RWPE1 (cell line): ENCODE results near the gene RCN2.
A peak's percentile ranks its signal among the peaks of the same experiment; 100 is the strongest.

Source experiments
- CTCF ChIA-PET: fragments of 350-600 bp; sonication (Branson Sonifier 250); formaldehyde crosslinking; extraction: SDS; loops from one replicate; lab custom pipeline; 2021; lab: Yijun Ruan, JAX
- POLR2A ChIA-PET: fragments of 400-600 bp; formaldehyde crosslinking; extraction: SDS; loops from one replicate; lab custom pipeline; 2020; ENCODE audit warnings: antibody characterized with exemption; ENCODE audit not compliant: low non-redundant PET; lab: Yijun Ruan, JAX
- DNase-seq: peaks from one replicate; pipeline ENCODE4 v3.0.0; 2012; ENCODE audit warnings: low spot score
- H3K27ac ChIP-seq: fragments of 450-650 bp; 2 replicates; pipeline ENCODE4 v1.5.1; 2017
- CTCF ChIP-seq: fragments of 450-650 bp; conservative IDR thresholded peaks from 2 replicates; pipeline ENCODE4 v1.5.1; 2017; ENCODE audit warnings: low read depth, mild to moderate bottlenecking

Gene RCN2

DNA sequence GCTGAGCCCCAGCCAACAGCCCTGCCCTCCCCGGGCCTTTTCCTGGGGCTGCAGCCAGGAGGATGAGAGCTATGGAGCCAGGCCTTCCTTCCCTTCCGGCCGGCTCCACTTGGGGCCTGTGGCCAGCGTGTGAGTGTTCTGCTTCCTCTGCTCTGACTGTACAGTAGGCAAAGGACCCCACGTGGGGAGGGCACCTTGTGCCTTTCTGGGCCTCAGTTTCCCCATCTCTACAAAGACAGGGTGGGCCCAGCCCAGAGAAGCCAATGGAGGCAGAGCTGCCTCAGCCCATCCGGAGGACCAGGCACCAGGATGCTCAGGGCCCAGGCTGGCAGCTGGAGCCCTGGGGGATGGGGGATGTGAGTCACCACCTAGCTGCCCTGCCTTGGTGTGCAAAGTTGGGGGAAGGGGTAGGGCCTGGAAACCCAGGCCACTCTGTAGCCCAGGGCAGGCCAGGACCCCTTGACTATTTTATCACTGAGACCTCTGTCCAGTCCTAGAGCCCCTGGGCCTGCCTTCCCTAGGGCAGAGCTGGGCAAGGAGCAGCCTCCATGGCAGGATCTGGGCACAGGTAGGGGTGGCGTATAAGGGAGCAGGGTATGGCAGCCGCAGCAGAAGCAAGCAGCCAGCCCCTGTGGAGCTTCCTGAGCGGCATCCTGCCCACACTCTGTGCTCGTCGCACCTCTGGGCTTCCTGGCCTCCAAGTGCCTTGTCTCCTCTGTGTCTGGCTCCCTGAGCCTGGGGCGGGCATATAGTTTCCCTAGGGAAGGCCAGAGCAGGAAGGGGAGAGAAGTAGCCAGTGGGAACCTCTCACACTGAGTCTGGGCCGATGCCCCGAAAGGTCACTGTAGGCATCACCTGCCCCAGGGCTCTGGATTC lies 65.2 kb downstream of the RCN2 start:
- POLR2A ChIA-PET = no interaction called here
- CTCF ChIA-PET = no interaction called here

GRCh38 chr15:76998663-76999285 lies 67.2 kb downstream of the RCN2 start:
- no peak for TF ChIP-seq CTCF
- CTCF ChIA-PET = no interaction called here
- POLR2A ChIA-PET = no interaction called here
- no peak for DNase-seq
- H3K27ac ChIP-seq = no peak overlapping the region

More for the DNA sequence above, 65.2 kb downstream of the RCN2 start:
- peak overlapping the region; percentile 8 for H3K27ac ChIP-seq
- peak; percentile 63 for DNase-seq
- no peak for TF ChIP-seq CTCF

DNA sequence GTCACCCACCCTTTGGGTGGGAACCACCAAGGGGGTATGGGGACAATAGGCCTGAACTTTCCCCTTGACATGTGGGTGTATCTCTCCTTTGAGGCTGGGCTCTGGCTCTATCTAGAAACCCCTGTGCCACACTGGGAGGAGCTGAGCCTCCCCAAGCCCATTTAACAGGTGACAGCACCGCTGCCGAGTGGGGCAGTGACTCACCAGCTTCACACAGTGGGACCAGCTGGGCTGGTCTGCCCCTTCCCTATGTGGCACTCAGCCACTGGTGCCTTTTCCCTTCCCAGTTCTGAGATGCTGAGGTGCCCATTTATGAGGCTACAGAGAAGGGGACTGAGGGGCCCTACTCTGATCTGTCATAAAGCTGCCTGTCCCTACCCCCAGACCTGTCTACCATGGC lies 68.4 kb downstream of the RCN2 start:
- POLR2A ChIA-PET = no interaction called here
- TF ChIP-seq CTCF = no peak
- CTCF ChIA-PET = interaction anchor here (0.6 to 0.8 kb wide), 2 partner anchors 24 to 822 kb away, joined by 3 read pairs; no protein-coding TSS in a partner anchor
- H3K27ac ChIP-seq = no peak overlapping the region
- DNase-seq = no peak

DNA sequence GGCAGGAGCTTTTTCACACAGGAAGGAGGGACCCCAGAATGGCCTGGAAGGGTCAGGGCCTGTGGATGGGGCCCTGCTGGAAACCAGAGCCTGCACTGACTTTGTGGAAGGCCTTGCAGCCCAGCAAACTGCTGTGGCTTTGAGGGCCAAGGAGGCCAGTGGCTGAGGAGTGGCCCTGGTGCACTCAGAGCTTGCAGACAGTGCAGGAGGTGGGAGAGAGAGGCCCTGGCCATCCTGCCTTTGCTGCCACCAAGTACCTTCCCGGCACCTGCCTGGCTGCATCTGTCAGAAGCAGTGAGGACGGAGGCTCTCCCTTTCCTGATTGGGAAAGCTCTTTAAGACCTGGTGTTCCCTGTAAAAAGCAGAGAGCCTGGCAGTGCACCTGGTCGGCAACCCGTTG lies 69.8 kb downstream of the RCN2 start:
- DNase-seq = no peak
- ChIA-PET POLR2A (no interaction called here), CTCF (no interaction called here)
- no peak for TF ChIP-seq CTCF
- H3K27ac ChIP-seq = no peak overlapping the region

- POLR2A ChIA-PET = no interaction called here
- DNase-seq = no peak
- no peak for TF ChIP-seq CTCF
- H3K27ac ChIP-seq = no peak overlapping the region
- CTCF ChIA-PET = interaction anchor here (0.6 kb wide), 1 partner anchor 98 kb away, joined by 3 read pairs; no protein-coding TSS in a partner anchor
Observed at GRCh38 chr15:77001966-77002365, 70.4 kb downstream of the RCN2 start.

DNA sequence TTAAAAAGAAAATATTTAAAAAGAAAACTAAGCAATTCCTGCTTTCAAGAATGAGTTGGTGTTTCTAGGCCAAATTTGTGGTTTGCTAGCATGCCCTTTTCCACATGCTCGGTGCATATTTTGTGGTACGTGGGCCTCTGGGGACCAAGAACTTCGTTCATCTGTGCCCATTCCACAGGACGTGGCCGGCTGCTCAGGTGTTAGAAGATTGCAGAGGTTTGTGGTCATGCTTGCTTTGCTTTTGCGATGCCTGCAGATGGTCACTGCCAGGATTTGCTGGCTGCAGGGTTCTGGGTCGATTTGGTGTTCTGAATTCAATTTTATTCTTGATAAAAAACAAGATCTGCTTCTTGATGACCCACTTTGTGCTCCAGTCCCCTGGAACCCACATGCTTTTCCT lies 70.9 kb downstream of the RCN2 start:
- no peak for TF ChIP-seq CTCF
- DNase-seq = no peak
- ChIA-PET CTCF (interaction anchor here (0.6 kb wide), 1 partner anchor 99 kb away, joined by 3 read pairs; no protein-coding TSS in a partner anchor), POLR2A (no interaction called here)
- no peak overlapping the region for H3K27ac ChIP-seq
